K562 (cell line): ENCODE results near the gene HK2. TPM values are rescaled to one million over a fixed set of nuclear protein-coding genes. Genes with fewer than 3 reads are reported as not detected.

Experiments used
- ATAC-seq: fragments of 200-7000 bp; cut with Tn5 transposase; 3 replicates; pipeline ENCODE4 v1.9.1; 2020; ENCODE audit warnings: moderate library complexity
- BruUV-seq: library from RNA; stranded (reverse); fragments of 400-500 nt; replicated peaks from 2 replicates; lab custom pipeline; 2021; lab: Mats Ljungman, UMichigan
- CTCF ChIA-PET: fragments of 300-600 bp; formaldehyde crosslinking; extraction: SDS; loops from one replicate; lab custom pipeline; 2021; ENCODE audit warnings: low intra/inter-chr PET ratio; lab: Yijun Ruan, JAX
- POLR2A ChIA-PET: fragments of 300-600, 350-650 bp; sonication (Branson Sonifier 250); formaldehyde crosslinking; extraction: SDS; loops from one replicate; lab custom pipeline; 2021; ENCODE audit warnings: antibody characterized with exemption, inconsistent platforms; lab: Yijun Ruan, JAX
- DNase-seq, 4 experiments: peaks; one replicate each; pipeline versions ENCODE4 v3.0.0 to v3.0.0-alpha.2; 2011 to 2018; ENCODE audit warnings: low spot score in 3 of 4, mixed read lengths in 3 of 4; ENCODE audit errors: extremely low read depth in 1 of 4
- FAIRE-seq: peaks from 2 replicates; lab custom pipeline; 2011; peaks lifted over from hg19 to GRCh38; lab: Jason Lieb, UNC
- H2AFZ ChIP-seq: 2 replicates; pipeline ENCODE4 v1.6.0; 2011; ENCODE audit warnings: low read depth, low read length, control low read depth, inconsistent platforms
- H3K27ac ChIP-seq: fragments of 200-600 bp; 3 replicates; pipeline ENCODE4 v1.8.0; 2011; ENCODE audit warnings: low read depth, mild to moderate bottlenecking, control low read depth, inconsistent platforms, low read length, moderate library complexity, mixed read lengths; ENCODE audit errors: extremely low read depth
- H3K27me3 ChIP-seq, 2 experiments: fragments of 300-600 bp in 1 of 2; 2 replicates in 1 of 2; 3 replicates in 1 of 2; pipeline versions ENCODE4 v1.6.0 to v1.8.0; 2011; ENCODE audit warnings: inconsistent platforms in 2 of 2, low read length in 2 of 2, mild to moderate bottlenecking in 1 of 2, mixed read lengths in 1 of 2, moderate library complexity in 1 of 2; ENCODE audit not compliant: control insufficient read depth in 2 of 2, insufficient read depth in 2 of 2
- H3K36me3 ChIP-seq: fragments of 300-600 bp; 3 replicates; pipeline ENCODE4 v1.8.0; 2011; ENCODE audit warnings: mild to moderate bottlenecking, low read length, inconsistent platforms; ENCODE audit not compliant: control insufficient read depth, insufficient read depth
- H3K4me1 ChIP-seq, 2 experiments: fragments of 200-600 bp in 1 of 2; replicated peaks in 1 of 2; 2 replicates in 1 of 2; 3 replicates in 1 of 2; pipeline versions ENCODE4 v1.5.1 to v1.8.0; 2011; ENCODE audit warnings: inconsistent platforms in 2 of 2, low read length in 2 of 2, mild to moderate bottlenecking in 1 of 2, mixed read lengths in 1 of 2, moderate library complexity in 1 of 2; ENCODE audit not compliant: control insufficient read depth in 2 of 2, insufficient read depth in 2 of 2
- H3K4me2 ChIP-seq: 2 replicates; pipeline ENCODE4 v1.6.1; 2011; ENCODE audit warnings: low read length, control low read depth, inconsistent platforms, mixed read lengths; ENCODE audit not compliant: insufficient read depth
- H3K4me3 ChIP-seq: fragments of 200-600 bp; sonication (generic), shearing (Covaris generic); 2 replicates; pipeline ENCODE4 v1.5.1; 2016; ENCODE audit warnings: control low read depth, inconsistent platforms
- H3K79me2 ChIP-seq: fragments of 200-600 bp; 3 replicates; pipeline ENCODE4 v1.8.0; 2011; ENCODE audit warnings: low read length, inconsistent platforms; ENCODE audit not compliant: control insufficient read depth, insufficient read depth
- H3K9ac ChIP-seq, 2 experiments: 2 replicates each; pipeline versions ENCODE4 v1.6.0 to v1.6.1; 2011; ENCODE audit warnings: low read depth in 2 of 2, low read length in 2 of 2, control low read depth in 1 of 2, inconsistent platforms in 1 of 2, mild to moderate bottlenecking in 1 of 2, mixed read lengths in 1 of 2; ENCODE audit not compliant: insufficient read depth in 1 of 2
- H3K9me1 ChIP-seq: one replicate; pipeline ENCODE4 v1.6.0; 2011; ENCODE audit warnings: inconsistent platforms, mild to moderate bottlenecking, low read length, moderate library complexity; ENCODE audit not compliant: control insufficient read depth, insufficient read depth
- H3K9me3 ChIP-seq: replicated peaks from 2 replicates; pipeline ENCODE4 v1.5.1; 2011; ENCODE audit warnings: low read depth, low read length, inconsistent platforms; ENCODE audit not compliant: control insufficient read depth, insufficient read depth
- H4K20me1 ChIP-seq: replicated peaks from 2 replicates; pipeline ENCODE4 v1.6.1; 2011; ENCODE audit warnings: low read length, inconsistent platforms, mixed read lengths; ENCODE audit not compliant: control insufficient read depth, insufficient read depth
- CUX1 ChIP-seq: fragments of 200-800 bp; sonication (Bioruptor generic); IDR thresholded peaks from 2 replicates; pipeline ENCODE4 v1.6.1; 2016; ENCODE audit warnings: missing genetic modification characterization, missing compliant biosample characterization
- NFYB ChIP-seq: IDR thresholded peaks from 2 replicates; pipeline ENCODE4 v1.6.1; 2011; ENCODE audit warnings: mild to moderate bottlenecking, moderate library complexity; ENCODE audit not compliant: insufficient read length; ENCODE audit errors: extremely low read depth
- SUPT5H ChIP-seq: fragments of 450-650 bp; IDR thresholded peaks from 2 replicates; pipeline ENCODE4 v1.6.1; 2016
- ZNF57 ChIP-seq: fragments of 450-650 bp; formaldehyde crosslinking; IDR thresholded peaks from 2 replicates; pipeline ENCODE4 v1.4.0; 2020; ENCODE audit warnings: mild to moderate bottlenecking, moderate library complexity
- WGBS: fragments of 100-300 bp; shearing (Covaris generic); methylation state at CpG from one replicate; pipeline ENCODE4 v1.1.6; 2016; ENCODE audit warnings: low coverage, mixed read lengths; ENCODE audit not compliant: insufficient coverage; ENCODE audit errors: missing lambda C conversion rate; 5-methylcytosine and 5-hydroxymethylcytosine counted together
- in situ Hi-C: fragments of 300-500 bp; cut with MboI; formaldehyde crosslinking; loops from 4 replicates; pipeline ENCODE4 v1.15.0; 2018; ENCODE audit warnings: inconsistent platforms, mixed read lengths
- intact Hi-C: fragments of 100-400 bp; cut with micrococcal nuclease; formaldehyde crosslinking; loops from 2 replicates; pipeline ENCODE4 v1.14.2; 2022
- polyA plus RNA-seq, 8 experiments: library from polyadenylated mRNA; depleted of rRNA in 4 of 8; stranded (reverse) in 5 of 8; unstranded in 3 of 8; fragments of >200 nt; fragmentation: Nextera tagmentation in 2 of 8; fragmentation: Illumina TruSeq in 1 of 8; extraction: Ambion mirVana in 2 of 8; extraction: Trizol in 1 of 8; gene quantifications; 2 replicates each; pipeline versions ENCODE4 v1.2.1 to v1.2.3, GENCODE V29; 2011 to 2014; ENCODE audit warnings: inconsistent platforms in 1 of 8, missing spikeins in 1 of 8
- total RNA-seq, 7 experiments: library from RNA; depleted of rRNA in 6 of 7; stranded (reverse); fragments of >200 nt in 6 of 7; fragmentation: Illumina TruSeq in 2 of 7; extraction: Trizol in 2 of 7; gene quantifications; 2 replicates each; pipeline versions ENCODE4 v1.2.1 to v1.2.3, GENCODE V29; 2011 to 2021; ENCODE audit warnings: low replicate concordance in 1 of 7

Gene HK2
- total and polyA plus RNA-seq, 9 of the 15 experiments (the other 6 are each of a cell fraction or from before 2014, with no cell fraction given): 4.7 to 56.0 (median 19.9) TPM

GRCh38 chr2:74847070-74847858 is 13.3 kb downstream of the HK2 start (continued):
- TF ChIP-seq CUX1 (CRISPR knock-in tag) (no peak), SUPT5H (no peak)

- peaks cover 19% of the 10 kb centered on the region for H3K9me1 ChIP-seq
- no TSS peak for BruUV-seq
- H3K79me2 ChIP-seq: peaks cover 88% of the 10 kb centered on the region
- H2AFZ ChIP-seq: no peak overlapping the region
- peaks cover 75% of the 10 kb centered on the region for H4K20me1 ChIP-seq
- DNase-seq: no peak
- ChIA-PET POLR2A (no interaction called here), CTCF (no interaction called here)
- intact Hi-C loops: no loop called here
- H3K4me3 ChIP-seq: no peak overlapping the region
- H3K9ac ChIP-seq: peak overlapping the region in 1 of 2 experiments; percentile 81; a peak in 1 of 4 replicates
- ATAC-seq: peak; percentile 46; the same call in 1 of the 3 replicates
- WGBS: 56% methylated on average over 8 of the region's 8 CpGs
- peak; percentile 7 for TF ChIP-seq NFYB
- TF ChIP-seq ZNF57 (CRISPR knock-in tag): no peak
- TF ChIP-seq, all 486 proteins: peak for 1
- Histone ChIP-seq H3K4me2 (no peak overlapping the region), H3K9me3 (no peaks in the 10 kb centered on the region), H3K36me3 (peaks cover 43% of the 10 kb centered on the region), H3K27me3 (no peaks in the 10 kb centered on the region), H3K4me1 (peaks cover 10 to 14% of the 10 kb centered on the region in 2 experiments; a peak in 4 of 5 replicates), H3K27ac (no peak overlapping the region)
- no peak for FAIRE-seq
- in situ Hi-C loops: no loop called here
These were observed 15.4 kb downstream of the HK2 start for GRCh38 chr2:74849228-74849892.
